IMR-90 (cell line): ENCODE measurements around the gene DYNAP. TPM values are rescaled to one million over a fixed set of nuclear protein-coding genes. Genes with fewer than 3 reads are reported as not detected.

Source experiments
- ATAC-seq: fragments of 200-7000 bp; cut with Tn5 transposase; 2 replicates; pipeline ENCODE4 v1.9.1; 2020; ENCODE audit warnings: low read depth, mild to moderate bottlenecking, moderate library complexity
- BruUV-seq: library from RNA; stranded (reverse); fragments of 400-500 nt; replicated peaks from 2 replicates; lab custom pipeline; 2021; lab: Mats Ljungman, UMichigan
- CTCF ChIA-PET: fragments of 300-600 bp; formaldehyde crosslinking; extraction: SDS; loops from one replicate; lab custom pipeline; 2021; ENCODE audit warnings: antibody characterized with exemption; lab: Yijun Ruan, JAX
- POLR2A ChIA-PET: fragments of 300-600 bp; sonication (Branson Sonifier 250); formaldehyde crosslinking; loops from one replicate; lab custom pipeline; 2022; ENCODE audit warnings: antibody characterized with exemption; ENCODE audit not compliant: unreplicated experiment; lab: Charles Lee
- DNase-seq: peaks from one replicate; pipeline ENCODE4 v3.0.0; 2013
- H2AFZ ChIP-seq: replicated peaks from 2 replicates; pipeline ENCODE3; 2013; ENCODE audit warnings: low read length, mild to moderate bottlenecking; ENCODE audit not compliant: poor library complexity
- H2AK5ac ChIP-seq: 2 replicates; pipeline ENCODE4 v1.6.1; 2013; ENCODE audit warnings: low read depth, low read length, inconsistent platforms
- H2AK9ac ChIP-seq: replicated peaks from 2 replicates; pipeline ENCODE3; 2013; ENCODE audit warnings: mild to moderate bottlenecking, low read depth, low read length, moderate library complexity; ENCODE audit not compliant: poor library complexity
- H2BK120ac ChIP-seq: 2 replicates; pipeline ENCODE4 v1.6.1; 2013; ENCODE audit warnings: low read depth, low read length, inconsistent platforms
- H2BK15ac ChIP-seq: 3 replicates; pipeline ENCODE4 v1.6.1; 2013; ENCODE audit warnings: low read depth, low read length, inconsistent platforms
- H2BK20ac ChIP-seq: 2 replicates; pipeline ENCODE4 v1.6.1; 2013; ENCODE audit warnings: low read depth, mild to moderate bottlenecking, inconsistent platforms, low read length, moderate library complexity
- H2BK5ac ChIP-seq: 2 replicates; pipeline ENCODE4 v1.6.1; 2013; ENCODE audit warnings: mild to moderate bottlenecking, low read depth, low read length, inconsistent platforms; ENCODE audit not compliant: poor library complexity, severe bottlenecking
- H3K14ac ChIP-seq: replicated peaks from 2 replicates; pipeline ENCODE4 v1.6.1; 2013; ENCODE audit warnings: low read depth, low read length, inconsistent platforms
- H3K18ac ChIP-seq: 2 replicates; pipeline ENCODE4 v1.6.1; 2013; ENCODE audit warnings: low read depth, low read length, control low read depth
- H3K23ac ChIP-seq: 2 replicates; pipeline ENCODE4 v1.6.1; 2013; ENCODE audit warnings: low read depth, low read length, inconsistent platforms
- H3K27ac ChIP-seq: 2 replicates; pipeline ENCODE4 v1.5.1; 2013; ENCODE audit warnings: mild to moderate bottlenecking, control low read depth, low read length; ENCODE audit not compliant: insufficient read depth
- H3K27me3 ChIP-seq: 2 replicates; pipeline ENCODE4 v1.6.1; 2013; ENCODE audit warnings: low read length; ENCODE audit not compliant: control insufficient read depth, insufficient read depth
- H3K36me3 ChIP-seq: 2 replicates; pipeline ENCODE4 v1.6.1; 2013; ENCODE audit warnings: low read length, mixed read lengths; ENCODE audit not compliant: control insufficient read depth, insufficient read depth
- H3K4ac ChIP-seq: 2 replicates; pipeline ENCODE4 v1.6.1; 2013; ENCODE audit warnings: low read depth, low read length, inconsistent platforms
- H3K4me1 ChIP-seq: 2 replicates; pipeline ENCODE4 v1.6.1; 2013; ENCODE audit warnings: low read length, mixed read lengths; ENCODE audit not compliant: control insufficient read depth, insufficient read depth
- H3K4me2 ChIP-seq: 2 replicates; pipeline ENCODE4 v1.6.1; 2013; ENCODE audit warnings: low read depth, mild to moderate bottlenecking, control low read depth, low read length, moderate library complexity
- H3K4me3 ChIP-seq: 2 replicates; pipeline ENCODE4 v1.5.1; 2013; ENCODE audit warnings: low read depth, mild to moderate bottlenecking, control low read depth, low read length, moderate library complexity; ENCODE audit not compliant: insufficient read depth
- H3K56ac ChIP-seq: 2 replicates; pipeline ENCODE4 v1.6.1; 2013; ENCODE audit warnings: low read length, inconsistent platforms; ENCODE audit not compliant: insufficient read depth; ENCODE audit errors: extremely low read depth
- H3K79me1 ChIP-seq, 2 experiments: 2 replicates each; pipeline ENCODE4 v1.6.1; 2013; ENCODE audit warnings: low read length in 2 of 2, inconsistent platforms in 1 of 2, low read depth in 1 of 2
- H3K9ac ChIP-seq: 2 replicates; pipeline ENCODE4 v1.6.1; 2013; ENCODE audit warnings: low read depth, low read length, control low read depth
- H3K9me1 ChIP-seq: 2 replicates; pipeline ENCODE4 v1.6.1; 2013; ENCODE audit warnings: low read length, inconsistent platforms; ENCODE audit not compliant: insufficient read depth
- H3K9me3 ChIP-seq: 2 replicates; pipeline ENCODE4 v1.6.1; 2013; ENCODE audit warnings: low read length; ENCODE audit not compliant: control insufficient read depth, insufficient read depth
- H4K20me1 ChIP-seq: 2 replicates; pipeline ENCODE4 v1.6.1; 2013; ENCODE audit warnings: low read length, inconsistent platforms; ENCODE audit not compliant: insufficient read depth
- H4K5ac ChIP-seq: 2 replicates; pipeline ENCODE4 v1.6.1; 2013; ENCODE audit warnings: mild to moderate bottlenecking, low read depth, low read length, control low read depth
- H4K8ac ChIP-seq, 2 experiments: 2 replicates each; pipeline ENCODE4 v1.6.1; 2013; ENCODE audit warnings: low read depth in 2 of 2, low read length in 2 of 2, control low read depth in 1 of 2, inconsistent platforms in 1 of 2
- H4K91ac ChIP-seq: 2 replicates; pipeline ENCODE4 v1.6.1; 2013; ENCODE audit warnings: low read depth, low read length, inconsistent platforms; ENCODE audit not compliant: insufficient read depth
- BHLHE40 ChIP-seq: fragments of 150-350 bp; IDR thresholded peaks from 2 replicates; pipeline ENCODE4 v1.6.1; 2016; ENCODE audit warnings: mild to moderate bottlenecking, low read depth, low read length
- CEBPB ChIP-seq: IDR thresholded peaks from 2 replicates; pipeline ENCODE4 v1.6.1; 2012; ENCODE audit warnings: low read depth, low read length, improper control_type of control experiment
- FOS ChIP-seq: fragments of 150-350 bp; IDR thresholded peaks from 2 replicates; pipeline ENCODE4 v1.6.1; 2016; ENCODE audit warnings: low read depth, low read length
- MAFK ChIP-seq: IDR thresholded peaks from 2 replicates; pipeline ENCODE4 v1.6.1; 2012; ENCODE audit warnings: low read depth, low read length, improper control_type of control experiment
- MAZ ChIP-seq: IDR thresholded peaks from 2 replicates; pipeline ENCODE4 v1.6.1; 2012; ENCODE audit warnings: low read depth, mild to moderate bottlenecking, low read length, improper control_type of control experiment, moderate library complexity, borderline replicate concordance
- MXI1 ChIP-seq: IDR thresholded peaks from 2 replicates; pipeline ENCODE4 v1.6.1; 2012; ENCODE audit warnings: low read depth, mild to moderate bottlenecking, low read length, moderate library complexity, borderline replicate concordance
- POLR2A ChIP-seq: IDR thresholded peaks from 2 replicates; pipeline ENCODE4 v1.6.1; 2012; ENCODE audit warnings: mild to moderate bottlenecking, low read depth, low read length
- RAD21 ChIP-seq: IDR thresholded peaks from 2 replicates; pipeline ENCODE4 v1.6.1; 2012; ENCODE audit warnings: low read length, improper control_type of control experiment
- RFX5 ChIP-seq: IDR thresholded peaks from 2 replicates; pipeline ENCODE4 v1.8.0; 2012; ENCODE audit warnings: low read depth, mild to moderate bottlenecking, low read length, moderate library complexity
- WGBS, 2 experiments: methylation state at CpG; one replicate each; pipeline versions ENCODE4 v1.1.5 to v1.1.7; 2013; ENCODE audit warnings: missing lambda C conversion rate in 2 of 2; ENCODE audit not compliant: insufficient read length in 1 of 2; ENCODE audit errors: extremely low coverage in 2 of 2; 5-methylcytosine and 5-hydroxymethylcytosine counted together
- dilution Hi-C: fragments of 300-500 bp; cut with HindIII; formaldehyde crosslinking; loops from one replicate; pipeline ENCODE4 v1.14.3; 2018; ENCODE audit warnings: low sequenced_read_pairs; ENCODE audit not compliant: unreplicated experiment
- in situ Hi-C: fragments of 300-500 bp; cut with MboI; formaldehyde crosslinking; loops from 3 replicates; pipeline ENCODE4 v1.14.3; 2019; ENCODE audit warnings: low sequenced_read_pairs, inconsistent platforms, mixed read lengths
- intact Hi-C: fragments of 100-400 bp; cut with micrococcal nuclease; formaldehyde crosslinking; loops from 2 replicates; pipeline ENCODE4 v1.10.0; 2022
- polyA plus RNA-seq, 3 experiments: library from polyadenylated mRNA; depleted of rRNA; stranded (reverse); fragments of >200 nt; gene quantifications; 2 replicates each; pipeline ENCODE4 v1.2.3, GENCODE V29; 2012; ENCODE audit warnings: low replicate concordance in 1 of 3
- total RNA-seq: library from RNA; depleted of rRNA; stranded (reverse); fragments of >200 nt; gene quantifications from 2 replicates; pipeline ENCODE4 v1.2.3, GENCODE V29; 2012

DYNAP gene
- total and polyA plus RNA-seq, 2 of the 4 experiments (the other 2 are of a cell fraction), result not detected

DNA sequence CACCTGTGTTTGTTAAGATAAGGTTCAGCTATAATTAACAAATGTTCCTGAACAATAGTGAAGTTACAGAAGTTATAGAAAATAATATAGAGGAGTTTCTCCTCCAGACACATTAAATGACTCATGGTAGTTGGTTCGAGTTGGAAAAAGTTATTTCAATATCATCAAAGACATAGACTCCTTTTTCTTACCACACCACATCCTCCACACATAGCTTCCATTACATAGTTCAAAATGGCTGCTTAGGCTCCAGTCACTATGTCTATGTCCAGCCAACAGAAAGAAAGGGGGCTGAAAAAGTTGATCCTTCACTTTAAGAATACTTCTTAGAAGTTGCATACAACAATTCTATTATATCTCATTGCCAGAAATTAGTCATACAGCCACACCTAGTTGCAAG lies 50.7 kb downstream of the DYNAP start:
- ATAC-seq (no peak), DNase-seq (no peak)
- H3K27ac ChIP-seq, result no peak overlapping the region
- H3K9me1 ChIP-seq, result no peaks in the 10 kb centered on the region
- no peak overlapping the region for H3K4ac ChIP-seq
- H3K4me3 ChIP-seq, result no peak overlapping the region
- no peak overlapping the region for H2AK9ac ChIP-seq
- intact Hi-C loops (no loop called here), in situ Hi-C loops (no loop called here), dilution Hi-C loops (no loop called here)
- H4K20me1 ChIP-seq, result no peaks in the 10 kb centered on the region
- no peak overlapping the region for H2AK5ac ChIP-seq
- H2BK15ac ChIP-seq, result no peak overlapping the region
- no peak overlapping the region for H4K5ac ChIP-seq
- H4K91ac ChIP-seq, result no peak overlapping the region
- TF ChIP-seq POLR2A, result no peak
- no peak for TF ChIP-seq MAFK
- TF ChIP-seq FOS, result no peak
- no peak for TF ChIP-seq MAZ
- TF ChIP-seq CEBPB, result no peak
- no peak for TF ChIP-seq BHLHE40
- TF ChIP-seq RAD21, result no peak
- TF ChIP-seq MXI1, result no peak
- no peak for TF ChIP-seq RFX5
- no peak overlapping the region for H4K8ac ChIP-seq
- no peak overlapping the region for H3K18ac ChIP-seq
- H2BK20ac ChIP-seq, result no peak overlapping the region
- no peaks in the 10 kb centered on the region; the same call in 1 of the 2 replicates for H3K27me3 ChIP-seq
- no peak overlapping the region for H3K4me2 ChIP-seq
- H3K14ac ChIP-seq, result no peak overlapping the region
- POLR2A ChIA-PET, result no interaction called here
- CTCF ChIA-PET, result no interaction called here
- H2BK120ac ChIP-seq, result no peak overlapping the region
- H3K9me3 ChIP-seq, result no peaks in the 10 kb centered on the region
- no TSS peak for BruUV-seq
- no CpG with 5 or more reads among the region's 1 CpG for WGBS, 2 experiments
- no peaks in the 10 kb centered on the region for H3K36me3 ChIP-seq
- H3K79me1 ChIP-seq, result no peaks in the 10 kb centered on the region
- H3K56ac ChIP-seq, result no peak overlapping the region
- no peak overlapping the region for H3K9ac ChIP-seq
- H2AFZ ChIP-seq, result no peak overlapping the region
- H3K23ac ChIP-seq, result no peak overlapping the region
- no peak overlapping the region for H2BK5ac ChIP-seq
- no peaks in the 10 kb centered on the region for H3K4me1 ChIP-seq
